ENCODE data around the gene CCNJL. TPM values are rescaled to one million over a fixed set of nuclear protein-coding genes. Genes with fewer than 3 reads are reported as not detected.

The CCNJL gene
- total and polyA plus RNA-seq, 12 donors = 1.2 to 10.6 (median 4.3) TPM

GRCh38 chr5:160233215-160233614, 79.1 kb downstream of the CCNJL start:
- 63 to 74% (median 72%) methylated on average over 5 of the region's 5 CpGs for WGBS, 4 donors
- intact Hi-C loops (cut with DNase I) = no loop called here
- H3K27ac ChIP-seq = no peak overlapping the region
- peak in 2 of 7 donors; percentile 35 to 40 for DNase-seq
- H3K4me1 ChIP-seq (replicated peaks in 1 of 2) = peaks cover 0 to 13% of the 10 kb centered on the region in 2 donors
- H3K9me3 ChIP-seq (replicated peaks in 1 of 3) = no peaks in the 10 kb centered on the region
- H3K4me3 ChIP-seq = no peak overlapping the region
- no peaks in the 10 kb centered on the region for H3K36me3 ChIP-seq (replicated peaks in 1 of 2)
- TF ChIP-seq CTCF (IDR thresholded peaks at IDR 0.05) (no peak), POLR2A (IDR thresholded peaks at IDR 0.05) (no peak)
- no peaks in the 10 kb centered on the region for H3K27me3 ChIP-seq

GRCh38 chr5:160231783-160232342, 80.5 kb downstream of the CCNJL start:
- Histone ChIP-seq H3K36me3 (replicated peaks in 1 of 2) (no peaks in the 10 kb centered on the region), H3K9me3 (replicated peaks in 1 of 3) (no peaks in the 10 kb centered on the region), H3K4me3 (no peak overlapping the region), H3K27me3 (no peaks in the 10 kb centered on the region), H3K4me1 (replicated peaks in 1 of 2) (peaks cover 0 to 13% of the 10 kb centered on the region in 2 donors), H3K27ac (peak overlapping the region in 3 of 5 donors; percentile 41 to 72 (median 47))
- WGBS, 4 donors = 82 to 91% (median 88%) methylated on average over 10 of the region's 10 CpGs
- intact Hi-C loops (cut with DNase I) = no loop called here
- no peak for DNase-seq
- TF ChIP-seq CTCF (IDR thresholded peaks at IDR 0.05) (no peak), POLR2A (IDR thresholded peaks at IDR 0.05) (no peak)

- WGBS, 4 donors = 54 to 66% (median 59%) methylated on average over 7 to 9 of the region's 9 CpGs
- H3K4me1 ChIP-seq (replicated peaks in 1 of 2) = peaks cover 0 to 13% of the 10 kb centered on the region in 2 donors
- peak; percentile 68 to 93 (median 92) for DNase-seq
- intact Hi-C loops (cut with DNase I) = no loop called here
- no peak for TF ChIP-seq POLR2A (IDR thresholded peaks at IDR 0.05)
- TF ChIP-seq CTCF (IDR thresholded peaks at IDR 0.05) = no peak
- H3K4me3 ChIP-seq = no peak overlapping the region
- H3K36me3 ChIP-seq (replicated peaks in 1 of 2) = no peaks in the 10 kb centered on the region
- no peaks in the 10 kb centered on the region for H3K9me3 ChIP-seq (replicated peaks in 1 of 3)
- H3K27me3 ChIP-seq = no peaks in the 10 kb centered on the region
- H3K27ac ChIP-seq = peak overlapping the region in 4 of 5 donors; percentile 23 to 72 (median 44)
Observed at GRCh38 chr5:160230686-160231527, 81.5 kb downstream of the CCNJL start.

- WGBS, 4 donors = 70 to 76% (median 74%) methylated on average over 7 of the region's 7 CpGs
- intact Hi-C loops (cut with DNase I) = no loop called here
Observed at GRCh38 chr5:160229190-160229742, 83.1 kb downstream of the CCNJL start, which contains the start of gene FABP6. Gene FABP6 (plus strand): TSS chr5:160229506. CDS start chr5:160229558, 52 bp downstream.

More at GRCh38 chr5:160229190-160229742, 83.1 kb downstream of the CCNJL start, which contains the start of gene FABP6:
- Histone ChIP-seq H3K9me3 (replicated peaks in 1 of 3) (no peaks in the 10 kb centered on the region), H3K27me3 (no peaks in the 10 kb centered on the region), H3K4me3 (no peak within 1 kb of the TSS), H3K27ac (peak within 1 kb of the TSS in 1 of 5 donors; percentile 47), H3K36me3 (replicated peaks in 1 of 2) (no peaks in the 10 kb centered on the region), H3K4me1 (replicated peaks in 1 of 2) (peaks cover 0 to 13% of the 10 kb centered on the region in 2 donors)
- DNase-seq = no peak
- TF ChIP-seq POLR2A (IDR thresholded peaks at IDR 0.05) (no peak), CTCF (IDR thresholded peaks at IDR 0.05) (no peak)
